K562 (cell line): ENCODE data around the gene DAB2IP. TPM values are rescaled to one million over a fixed set of nuclear protein-coding genes. Genes with fewer than 3 reads are reported as not detected.

Experiments
- ATAC-seq: fragments of 200-7000 bp; cut with Tn5 transposase; 3 replicates; pipeline ENCODE4 v1.9.1; 2020; ENCODE audit warnings: moderate library complexity
- BruUV-seq: library from RNA; stranded (reverse); fragments of 400-500 nt; replicated peaks from 2 replicates; lab custom pipeline; 2021; lab: Mats Ljungman, UMichigan
- CTCF ChIA-PET: fragments of 300-600 bp; formaldehyde crosslinking; extraction: SDS; loops from one replicate; lab custom pipeline; 2021; ENCODE audit warnings: low intra/inter-chr PET ratio; lab: Yijun Ruan, JAX
- POLR2A ChIA-PET: fragments of 300-600, 350-650 bp; sonication (Branson Sonifier 250); formaldehyde crosslinking; extraction: SDS; loops from one replicate; lab custom pipeline; 2021; ENCODE audit warnings: antibody characterized with exemption, inconsistent platforms; lab: Yijun Ruan, JAX
- DNase-seq, 4 experiments: peaks; one replicate each; pipeline versions ENCODE4 v3.0.0 to v3.0.0-alpha.2; 2011 to 2018; ENCODE audit warnings: low spot score in 3 of 4, mixed read lengths in 3 of 4; ENCODE audit errors: extremely low read depth in 1 of 4
- FAIRE-seq: peaks from 2 replicates; lab custom pipeline; 2011; peaks lifted over from hg19 to GRCh38; lab: Jason Lieb, UNC
- H2AFZ ChIP-seq: 2 replicates; pipeline ENCODE4 v1.6.0; 2011; ENCODE audit warnings: low read depth, low read length, control low read depth, inconsistent platforms
- H3K27ac ChIP-seq: fragments of 200-600 bp; 3 replicates; pipeline ENCODE4 v1.8.0; 2011; ENCODE audit warnings: low read depth, mild to moderate bottlenecking, control low read depth, inconsistent platforms, low read length, moderate library complexity, mixed read lengths; ENCODE audit errors: extremely low read depth
- H3K27me3 ChIP-seq, 2 experiments: fragments of 300-600 bp in 1 of 2; 2 replicates in 1 of 2; 3 replicates in 1 of 2; pipeline versions ENCODE4 v1.6.0 to v1.8.0; 2011; ENCODE audit warnings: inconsistent platforms in 2 of 2, low read length in 2 of 2, mild to moderate bottlenecking in 1 of 2, mixed read lengths in 1 of 2, moderate library complexity in 1 of 2; ENCODE audit not compliant: control insufficient read depth in 2 of 2, insufficient read depth in 2 of 2
- H3K36me3 ChIP-seq: fragments of 300-600 bp; 3 replicates; pipeline ENCODE4 v1.8.0; 2011; ENCODE audit warnings: mild to moderate bottlenecking, low read length, inconsistent platforms; ENCODE audit not compliant: control insufficient read depth, insufficient read depth
- H3K4me1 ChIP-seq, 2 experiments: fragments of 200-600 bp in 1 of 2; replicated peaks in 1 of 2; 2 replicates in 1 of 2; 3 replicates in 1 of 2; pipeline versions ENCODE4 v1.5.1 to v1.8.0; 2011; ENCODE audit warnings: inconsistent platforms in 2 of 2, low read length in 2 of 2, mild to moderate bottlenecking in 1 of 2, mixed read lengths in 1 of 2, moderate library complexity in 1 of 2; ENCODE audit not compliant: control insufficient read depth in 2 of 2, insufficient read depth in 2 of 2
- H3K4me2 ChIP-seq: 2 replicates; pipeline ENCODE4 v1.6.1; 2011; ENCODE audit warnings: low read length, control low read depth, inconsistent platforms, mixed read lengths; ENCODE audit not compliant: insufficient read depth
- H3K4me3 ChIP-seq: fragments of 200-600 bp; sonication (generic), shearing (Covaris generic); 2 replicates; pipeline ENCODE4 v1.5.1; 2016; ENCODE audit warnings: control low read depth, inconsistent platforms
- H3K79me2 ChIP-seq: fragments of 200-600 bp; 3 replicates; pipeline ENCODE4 v1.8.0; 2011; ENCODE audit warnings: low read length, inconsistent platforms; ENCODE audit not compliant: control insufficient read depth, insufficient read depth
- H3K9ac ChIP-seq, 2 experiments: 2 replicates each; pipeline versions ENCODE4 v1.6.0 to v1.6.1; 2011; ENCODE audit warnings: low read depth in 2 of 2, low read length in 2 of 2, control low read depth in 1 of 2, inconsistent platforms in 1 of 2, mild to moderate bottlenecking in 1 of 2, mixed read lengths in 1 of 2; ENCODE audit not compliant: insufficient read depth in 1 of 2
- H3K9me1 ChIP-seq: one replicate; pipeline ENCODE4 v1.6.0; 2011; ENCODE audit warnings: inconsistent platforms, mild to moderate bottlenecking, low read length, moderate library complexity; ENCODE audit not compliant: control insufficient read depth, insufficient read depth
- H3K9me3 ChIP-seq: replicated peaks from 2 replicates; pipeline ENCODE4 v1.5.1; 2011; ENCODE audit warnings: low read depth, low read length, inconsistent platforms; ENCODE audit not compliant: control insufficient read depth, insufficient read depth
- H4K20me1 ChIP-seq: replicated peaks from 2 replicates; pipeline ENCODE4 v1.6.1; 2011; ENCODE audit warnings: low read length, inconsistent platforms, mixed read lengths; ENCODE audit not compliant: control insufficient read depth, insufficient read depth
- ATF2 ChIP-seq: sonication (generic); formaldehyde crosslinking; IDR thresholded peaks from 2 replicates; pipeline ENCODE4 v1.8.1; 2022; ENCODE audit warnings: missing genetic modification reagents
- BCLAF1 ChIP-seq, 2 experiments: fragments of 450-650 bp in 1 of 2; IDR thresholded peaks; 2 replicates each; pipeline ENCODE4 v1.6.1; 2011 to 2017; ENCODE audit warnings: low read depth in 2 of 2, antibody characterized with exemption in 1 of 2, borderline replicate concordance in 1 of 2, low read length in 1 of 2, mild to moderate bottlenecking in 1 of 2, mixed read lengths in 1 of 2; ENCODE audit not compliant: control insufficient read depth in 1 of 2
- BMI1 ChIP-seq: fragments of 150-350 bp; IDR thresholded peaks from 2 replicates; pipeline ENCODE4 v1.6.1; 2014; ENCODE audit warnings: low read length
- BRCA1 ChIP-seq, 2 experiments: fragments of 450-650 bp in 1 of 2; sonication (generic) in 1 of 2; formaldehyde crosslinking in 1 of 2; IDR thresholded peaks; 2 replicates each; pipeline versions ENCODE4 v1.5.0 to v1.6.1; 2017 to 2020; ENCODE audit warnings: mild to moderate bottlenecking in 1 of 2, missing genetic modification reagents in 1 of 2
- C11orf30 ChIP-seq: fragments of 450-650 bp; IDR thresholded peaks from 2 replicates; pipeline ENCODE4 v1.6.1; 2016; ENCODE audit warnings: low read depth, mild to moderate bottlenecking
- FOXA3 ChIP-seq, 2 experiments: fragments of 450-650 bp in 1 of 2; sonication (generic) in 1 of 2; formaldehyde crosslinking; IDR thresholded peaks in 1 of 2; conservative IDR thresholded peaks in 1 of 2; 2 replicates each; pipeline versions ENCODE4 v1.4.0 to v1.8.0; 2020 to 2022; ENCODE audit warnings: mild to moderate bottlenecking in 2 of 2, missing genetic modification reagents in 1 of 2
- GATAD2B ChIP-seq: fragments of 450-650 bp; IDR thresholded peaks from 2 replicates; pipeline ENCODE4 v1.6.1; 2017; ENCODE audit warnings: mild to moderate bottlenecking, borderline replicate concordance
- HOMEZ ChIP-seq: fragments of 250-450 bp; sonication (Bioruptor Pico); IDR thresholded peaks from 2 replicates; pipeline ENCODE4 v1.4.0; 2020; ENCODE audit warnings: mild to moderate bottlenecking, moderate library complexity
- MBD1 ChIP-seq: fragments of 250-450 bp; sonication (Bioruptor Pico); IDR thresholded peaks from 2 replicates; pipeline ENCODE4 v1.8.0; 2022; ENCODE audit warnings: inconsistent platforms
- MCM7 ChIP-seq, 2 experiments: fragments of 450-650 bp; IDR thresholded peaks; 2 replicates each; pipeline ENCODE4 v1.6.1; 2016 to 2018
- NBN ChIP-seq: fragments of 450-650 bp; IDR thresholded peaks from 2 replicates; pipeline ENCODE4 v1.6.1; 2016; ENCODE audit warnings: low read depth, mild to moderate bottlenecking
- NR0B1 ChIP-seq: fragments of 450-650 bp; IDR thresholded peaks from one replicate; pipeline ENCODE4 v1.6.1; 2018; ENCODE audit warnings: mild to moderate bottlenecking, moderate library complexity; ENCODE audit not compliant: partially characterized antibody
- ZBED1 ChIP-seq: IDR thresholded peaks from 2 replicates; pipeline ENCODE4 v1.6.1; 2014
- ZNF174 ChIP-seq: fragments of 250-450 bp; sonication (Bioruptor Pico); IDR thresholded peaks from 2 replicates; pipeline ENCODE4 v1.4.0; 2020; ENCODE audit warnings: mild to moderate bottlenecking
- WGBS: fragments of 100-300 bp; shearing (Covaris generic); methylation state at CpG from one replicate; pipeline ENCODE4 v1.1.6; 2016; ENCODE audit warnings: low coverage, mixed read lengths; ENCODE audit not compliant: insufficient coverage; ENCODE audit errors: missing lambda C conversion rate; 5-methylcytosine and 5-hydroxymethylcytosine counted together
- in situ Hi-C: fragments of 300-500 bp; cut with MboI; formaldehyde crosslinking; loops from 4 replicates; pipeline ENCODE4 v1.15.0; 2018; ENCODE audit warnings: inconsistent platforms, mixed read lengths
- intact Hi-C: fragments of 100-400 bp; cut with micrococcal nuclease; formaldehyde crosslinking; loops from 2 replicates; pipeline ENCODE4 v1.14.2; 2022
- polyA plus RNA-seq, 8 experiments: library from polyadenylated mRNA; depleted of rRNA in 4 of 8; stranded (reverse) in 5 of 8; unstranded in 3 of 8; fragments of >200 nt; fragmentation: Nextera tagmentation in 2 of 8; fragmentation: Illumina TruSeq in 1 of 8; extraction: Ambion mirVana in 2 of 8; extraction: Trizol in 1 of 8; gene quantifications; 2 replicates each; pipeline versions ENCODE4 v1.2.1 to v1.2.3, GENCODE V29; 2011 to 2014; ENCODE audit warnings: inconsistent platforms in 1 of 8, missing spikeins in 1 of 8
- total RNA-seq, 7 experiments: library from RNA; depleted of rRNA in 6 of 7; stranded (reverse); fragments of >200 nt in 6 of 7; fragmentation: Illumina TruSeq in 2 of 7; extraction: Trizol in 2 of 7; gene quantifications; 2 replicates each; pipeline versions ENCODE4 v1.2.1 to v1.2.3, GENCODE V29; 2011 to 2021; ENCODE audit warnings: low replicate concordance in 1 of 7

The DAB2IP gene
- total and polyA plus RNA-seq, 9 of the 15 experiments (the other 6 are each of a cell fraction or from before 2014, with no cell fraction given): 0.04 to 0.31 (median 0.08) TPM; not detected in 5

GRCh38 chr9:121711797-121712196 lies 60.4 kb downstream of the DAB2IP start:
- H3K4me3 ChIP-seq: no peak overlapping the region
- no peaks in the 10 kb centered on the region for H3K79me2 ChIP-seq
- H3K4me2 ChIP-seq: no peak overlapping the region
- no peaks in the 10 kb centered on the region for H3K9me3 ChIP-seq
- H3K36me3 ChIP-seq: no peaks in the 10 kb centered on the region
- peaks cover 29% of the 10 kb centered on the region for H4K20me1 ChIP-seq
- ChIA-PET POLR2A (interaction anchor here (1.6 kb wide), 1 partner anchor 10 kb away, joined by 4 read pairs; no protein-coding TSS in a partner anchor), CTCF (no interaction called here)
- 0% methylated on average over 5 of the region's 5 CpGs for WGBS
- H3K4me1 ChIP-seq: no peaks in the 10 kb centered on the region
- H3K9ac ChIP-seq: no peak overlapping the region
- H2AFZ ChIP-seq: no peak overlapping the region
- no peak overlapping the region for H3K27ac ChIP-seq
- in situ Hi-C loops: no loop called here
- no TSS peak for BruUV-seq
- no peaks in the 10 kb centered on the region for H3K9me1 ChIP-seq
- DNase-seq (no peak), ATAC-seq (no peak), FAIRE-seq (no peak)
- H3K27me3 ChIP-seq: peaks cover 0 to 33% of the 10 kb centered on the region in 2 experiments; a peak in 3 of 5 replicates
- intact Hi-C loops: no loop called here
- TF ChIP-seq NR0B1: no peak
- no peak for TF ChIP-seq C11orf30
- no peak for TF ChIP-seq BCLAF1 (IDR thresholded peaks at IDR 0.05; ENCODE audit: borderline replicate concordance in 1 of 2, control insufficient read depth in 1 of 2, low read depth in 2 of 2, low read length in 1 of 2)
- TF ChIP-seq GATAD2B: no peak
- TF ChIP-seq MBD1 (CRISPR knock-in tag): no peak
- no peak for TF ChIP-seq HOMEZ (CRISPR knock-in tag)
- no peak for TF ChIP-seq FOXA3 (CRISPR knock-in tag; conservative IDR thresholded peaks at IDR 0.05 in 1 of 2, IDR thresholded peaks at IDR 0.05 in 1 of 2)
- no peak for TF ChIP-seq MCM7 (IDR thresholded peaks at IDR 0.05)
- TF ChIP-seq ZBED1: no peak
- TF ChIP-seq ZNF174 (CRISPR knock-in tag): no peak
- no peak for TF ChIP-seq ATF2 (CRISPR knock-in tag)
- no peak for TF ChIP-seq BMI1
- no peak for TF ChIP-seq NBN
- TF ChIP-seq BRCA1 (IDR thresholded peaks at IDR 0.05): no peak
- TF ChIP-seq BRCA1 (CRISPR knock-in tag; IDR thresholded peaks at IDR 0.05): no peak
